Osteocyte (in vitro differentiated cells): ENCODE data around the gene CST3. TPM values are rescaled to one million over a fixed set of nuclear protein-coding genes. Genes with fewer than 3 reads are reported as not detected.

Source experiments
- DNase-seq: peaks from one replicate; pipeline ENCODE4 v3.0.0; 2021; ENCODE audit warnings: mixed read lengths; ENCODE audit not compliant: unreplicated experiment; ENCODE audit errors: extremely low spot score
- H3K27ac Mint-ChIP-seq: one replicate; pipeline ENCODE4 v1.8.0; 2021; ENCODE audit warnings: mild to moderate bottlenecking, mixed read lengths; ENCODE audit not compliant: unreplicated experiment
- H3K27me3 Mint-ChIP-seq: one replicate; pipeline ENCODE4 v1.8.0; 2021; ENCODE audit warnings: mixed read lengths; ENCODE audit not compliant: unreplicated experiment
- H3K36me3 Mint-ChIP-seq: one replicate; pipeline ENCODE4 v1.8.0; 2021; ENCODE audit warnings: mixed read lengths; ENCODE audit not compliant: unreplicated experiment
- H3K4me1 Mint-ChIP-seq: one replicate; pipeline ENCODE4 v1.8.0; 2021; ENCODE audit warnings: mixed read lengths; ENCODE audit not compliant: unreplicated experiment
- H3K4me3 Mint-ChIP-seq: one replicate; pipeline ENCODE4 v1.8.0; 2021; ENCODE audit warnings: mild to moderate bottlenecking, moderate library complexity, mixed read lengths; ENCODE audit not compliant: unreplicated experiment
- H3K9me3 Mint-ChIP-seq: one replicate; pipeline ENCODE4 v1.8.0; 2021; ENCODE audit warnings: mixed read lengths; ENCODE audit not compliant: unreplicated experiment
- total RNA-seq: library from RNA; stranded (reverse); gene quantifications from 2 replicates; pipeline ENCODE4 v1.2.1, GENCODE V29; 2021
- TF ChIP-seq, protein P1 (sequence below): fragments of 200-600 bp; sonication (generic); IDR thresholded peaks from 2 replicates; pipeline ENCODE4 v1.5.0; 2021; ENCODE audit warnings: antibody characterized with exemption, mild to moderate bottlenecking, moderate library complexity

CST3 gene
- total RNA-seq, 1 donor from 2014 or later = 710 TPM

DNA sequence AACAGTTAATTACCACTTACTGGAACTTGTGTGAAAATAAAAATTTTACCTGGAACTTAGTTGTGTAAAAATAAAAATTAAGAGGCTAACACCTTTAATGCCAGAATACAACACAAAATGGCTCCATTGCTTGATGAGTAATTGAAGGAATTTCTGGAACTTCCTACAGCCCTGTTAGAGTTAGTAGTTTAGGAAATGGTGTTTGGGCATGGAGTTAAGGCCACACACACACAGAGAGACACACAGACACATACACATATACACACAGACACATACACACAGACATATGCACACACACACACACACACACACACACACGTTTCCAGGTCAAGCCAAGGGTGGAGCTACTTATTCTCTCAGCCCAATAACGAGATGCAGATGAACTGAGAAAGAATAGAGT is 20.6 kb upstream of the CST3 start:
- no peak for DNase-seq
- H3K27me3 Mint-ChIP-seq = no peaks in the 10 kb centered on the region
- no peaks in the 10 kb centered on the region for H3K36me3 Mint-ChIP-seq
- no peak overlapping the region for H3K4me3 Mint-ChIP-seq
- TF ChIP-seq, protein P1, sequence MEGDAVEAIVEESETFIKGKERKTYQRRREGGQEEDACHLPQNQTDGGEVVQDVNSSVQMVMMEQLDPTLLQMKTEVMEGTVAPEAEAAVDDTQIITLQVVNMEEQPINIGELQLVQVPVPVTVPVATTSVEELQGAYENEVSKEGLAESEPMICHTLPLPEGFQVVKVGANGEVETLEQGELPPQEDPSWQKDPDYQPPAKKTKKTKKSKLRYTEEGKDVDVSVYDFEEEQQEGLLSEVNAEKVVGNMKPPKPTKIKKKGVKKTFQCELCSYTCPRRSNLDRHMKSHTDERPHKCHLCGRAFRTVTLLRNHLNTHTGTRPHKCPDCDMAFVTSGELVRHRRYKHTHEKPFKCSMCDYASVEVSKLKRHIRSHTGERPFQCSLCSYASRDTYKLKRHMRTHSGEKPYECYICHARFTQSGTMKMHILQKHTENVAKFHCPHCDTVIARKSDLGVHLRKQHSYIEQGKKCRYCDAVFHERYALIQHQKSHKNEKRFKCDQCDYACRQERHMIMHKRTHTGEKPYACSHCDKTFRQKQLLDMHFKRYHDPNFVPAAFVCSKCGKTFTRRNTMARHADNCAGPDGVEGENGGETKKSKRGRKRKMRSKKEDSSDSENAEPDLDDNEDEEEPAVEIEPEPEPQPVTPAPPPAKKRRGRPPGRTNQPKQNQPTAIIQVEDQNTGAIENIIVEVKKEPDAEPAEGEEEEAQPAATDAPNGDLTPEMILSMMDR = no peak
- no peaks in the 10 kb centered on the region for H3K9me3 Mint-ChIP-seq
- H3K27ac Mint-ChIP-seq = no peak overlapping the region
- H3K4me1 Mint-ChIP-seq = peaks cover 32% of the 10 kb centered on the region

DNA sequence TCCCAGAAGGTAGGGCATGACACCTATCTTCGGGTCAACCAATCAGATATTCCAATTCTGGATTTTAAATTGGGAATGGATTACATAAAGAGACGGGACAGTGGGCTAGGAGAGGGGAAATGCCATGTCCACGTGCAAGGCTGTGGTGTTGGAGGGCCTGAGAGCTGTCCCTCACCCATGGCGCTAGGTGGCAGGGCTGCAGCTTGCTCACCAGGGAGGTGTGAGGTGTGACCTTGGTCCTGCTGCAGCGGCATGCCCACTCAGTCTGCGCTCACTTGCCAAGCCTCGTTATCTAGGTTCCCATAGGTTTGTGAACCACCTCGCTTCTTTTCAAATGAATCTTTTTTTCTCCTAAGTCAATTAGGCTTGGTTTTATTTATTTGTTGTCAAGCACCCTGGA is 19.4 kb upstream of the CST3 start:
- DNase-seq = no peak
- Mint-ChIP-seq H3K9me3 (no peaks in the 10 kb centered on the region), H3K4me3 (no peak overlapping the region), H3K27ac (no peak overlapping the region), H3K36me3 (no peaks in the 10 kb centered on the region), H3K4me1 (peaks cover 35% of the 10 kb centered on the region), H3K27me3 (no peaks in the 10 kb centered on the region)
- TF ChIP-seq, protein P1 = no peak

DNA sequence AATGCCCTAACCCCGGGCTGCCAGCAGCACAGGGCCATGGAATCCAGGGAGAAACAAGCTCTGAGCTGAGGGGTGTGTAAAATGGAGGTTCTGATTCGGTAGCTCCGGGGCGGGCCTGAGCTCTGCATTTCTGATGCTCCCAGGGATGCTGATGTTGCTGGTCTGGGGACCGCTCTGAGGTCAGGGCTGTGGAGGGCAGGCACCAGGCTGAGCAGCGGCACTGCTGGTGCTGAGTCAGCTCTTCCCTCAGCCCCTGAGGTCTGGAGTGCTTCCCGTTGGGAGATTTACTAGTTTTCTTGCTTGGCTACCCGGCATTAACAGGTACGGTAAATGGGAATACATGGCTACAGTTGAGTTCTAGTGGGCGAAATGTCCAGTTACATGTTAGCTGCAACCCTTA is 18.6 kb upstream of the CST3 start:
- no peak for DNase-seq
- no peak overlapping the region for H3K4me3 Mint-ChIP-seq
- H3K27me3 Mint-ChIP-seq = no peaks in the 10 kb centered on the region
- no peak overlapping the region for H3K27ac Mint-ChIP-seq
- no peaks in the 10 kb centered on the region for H3K9me3 Mint-ChIP-seq
- no peaks in the 10 kb centered on the region for H3K36me3 Mint-ChIP-seq
- TF ChIP-seq, protein P1 = no peak
- peaks cover 35% of the 10 kb centered on the region for H3K4me1 Mint-ChIP-seq

DNA sequence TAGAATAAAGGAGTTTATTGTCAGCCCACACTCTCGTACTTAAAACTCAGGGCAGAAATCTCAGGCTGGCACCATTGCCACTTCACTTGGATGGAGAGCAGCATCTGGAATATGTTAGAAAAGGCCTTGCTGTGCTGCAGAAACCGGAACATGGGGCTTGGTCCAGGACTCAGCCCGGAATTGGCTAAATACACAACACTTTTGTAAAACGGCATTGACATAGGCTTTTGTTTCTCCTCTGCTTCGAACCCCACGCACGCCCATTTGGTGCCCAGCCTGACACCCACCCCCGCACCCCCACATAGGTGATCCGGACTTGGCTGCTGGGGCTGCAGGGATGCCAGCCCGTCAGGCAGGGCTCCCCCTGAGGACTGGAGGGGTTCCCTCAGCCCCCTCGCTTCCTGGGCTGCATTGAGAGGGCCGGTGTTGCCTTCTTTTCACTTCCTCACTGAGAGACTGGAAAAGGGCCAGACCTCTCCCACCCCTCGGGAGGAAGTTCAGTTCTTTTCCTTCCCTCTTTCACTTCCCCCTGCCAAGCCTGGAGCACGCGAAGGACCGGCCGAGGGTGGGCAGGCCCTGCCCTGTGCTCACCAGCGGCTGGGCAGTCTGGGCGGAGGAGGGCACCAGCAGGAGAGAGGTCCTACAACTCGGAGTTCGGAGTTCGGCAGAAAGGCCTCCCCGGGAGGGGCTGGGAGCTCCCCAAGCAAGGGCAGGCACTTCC is 17.9 kb upstream of the CST3 start:
- Mint-ChIP-seq H3K4me3 (no peak overlapping the region), H3K27ac (no peak overlapping the region), H3K9me3 (no peaks in the 10 kb centered on the region), H3K36me3 (no peaks in the 10 kb centered on the region), H3K4me1 (peaks cover 29% of the 10 kb centered on the region), H3K27me3 (no peaks in the 10 kb centered on the region)
- TF ChIP-seq, protein P1 = no peak
- DNase-seq = no peak

DNA sequence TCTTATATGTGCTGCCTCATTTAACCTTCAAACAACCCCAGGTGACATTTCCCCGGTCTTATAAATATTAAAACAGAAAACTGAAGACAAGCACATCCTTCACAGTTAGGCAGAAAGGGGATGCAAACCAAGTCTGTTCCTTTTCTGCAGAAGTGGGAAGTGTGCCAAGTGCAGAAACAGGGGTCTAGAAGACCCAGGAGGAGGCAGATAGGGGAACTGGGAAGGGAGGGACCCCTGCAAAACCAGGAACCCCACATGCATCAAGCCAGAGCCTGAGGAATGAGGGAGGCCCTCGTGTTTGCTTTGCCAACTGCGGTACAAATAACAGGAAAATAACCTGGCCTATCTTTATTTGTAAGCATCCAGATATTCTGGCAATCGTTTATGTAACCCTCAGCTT is 17.0 kb upstream of the CST3 start:
- Mint-ChIP-seq H3K4me1 (peaks cover 20% of the 10 kb centered on the region), H3K9me3 (no peaks in the 10 kb centered on the region), H3K27me3 (no peaks in the 10 kb centered on the region), H3K36me3 (no peaks in the 10 kb centered on the region), H3K4me3 (no peak overlapping the region), H3K27ac (no peak overlapping the region)
- DNase-seq = no peak
- TF ChIP-seq, protein P1 = no peak
